Measurements from ENCODE around the gene GALNT18.

GALNT18 gene

DNA sequence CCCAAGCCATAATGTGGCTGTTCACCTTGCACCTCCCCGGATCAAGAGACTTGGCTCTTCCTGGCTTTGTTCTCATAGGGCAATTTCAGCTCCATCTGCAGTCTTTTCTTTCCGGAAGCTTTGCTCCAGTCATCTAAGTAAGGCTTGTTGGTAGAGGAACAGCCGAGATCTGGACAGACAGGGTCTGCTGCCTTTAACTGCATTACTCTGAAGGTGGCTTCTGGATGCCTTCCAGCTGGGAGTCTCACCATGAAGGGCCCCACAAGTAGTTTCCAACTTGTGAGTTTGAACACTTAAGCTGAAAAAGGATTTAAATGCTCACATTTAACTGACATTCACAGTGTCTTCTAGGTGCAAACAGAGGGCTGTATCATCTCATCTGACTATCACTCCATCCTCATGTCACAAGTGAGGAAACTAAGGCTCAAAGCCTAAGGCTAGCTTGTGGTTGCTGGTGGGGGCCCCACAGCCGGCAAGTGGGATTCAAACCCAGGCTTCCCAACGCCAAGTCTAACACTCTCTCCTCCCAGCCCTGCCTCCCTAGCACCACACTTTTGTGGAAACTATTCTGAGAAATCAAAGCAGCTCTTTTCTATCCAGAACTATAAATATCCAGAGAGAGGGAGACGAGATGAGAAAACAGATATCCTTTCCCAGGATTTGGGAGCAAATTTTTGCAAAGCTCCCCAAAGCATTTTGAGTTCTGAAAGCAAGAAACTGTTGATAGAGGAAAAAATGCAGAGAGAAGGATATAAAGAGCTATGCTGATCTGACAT is 58.4 kb downstream of the GALNT18 start:
- Histone ChIP-seq H3K9ac (ENCODE audit: low read depth, low read length) (no peak overlapping the region), H3K27ac (ENCODE audit: low read depth, low read length) (no peak overlapping the region), H3K4me1 (ENCODE audit: control insufficient read depth, insufficient read depth, low read length) (no peaks in the 10 kb centered on the region), H3K27me3 (ENCODE audit: control insufficient read depth, insufficient read depth, low read length) (no peaks in the 10 kb centered on the region), H3K36me3 (ENCODE audit: control insufficient read depth, insufficient read depth, low read length) (no peaks in the 10 kb centered on the region), H3K4me3 (ENCODE audit: low read depth, low read length) (no peak overlapping the region), H3K9me3 (ENCODE audit: control insufficient read depth, insufficient read depth, low read length) (no peaks in the 10 kb centered on the region)

DNA sequence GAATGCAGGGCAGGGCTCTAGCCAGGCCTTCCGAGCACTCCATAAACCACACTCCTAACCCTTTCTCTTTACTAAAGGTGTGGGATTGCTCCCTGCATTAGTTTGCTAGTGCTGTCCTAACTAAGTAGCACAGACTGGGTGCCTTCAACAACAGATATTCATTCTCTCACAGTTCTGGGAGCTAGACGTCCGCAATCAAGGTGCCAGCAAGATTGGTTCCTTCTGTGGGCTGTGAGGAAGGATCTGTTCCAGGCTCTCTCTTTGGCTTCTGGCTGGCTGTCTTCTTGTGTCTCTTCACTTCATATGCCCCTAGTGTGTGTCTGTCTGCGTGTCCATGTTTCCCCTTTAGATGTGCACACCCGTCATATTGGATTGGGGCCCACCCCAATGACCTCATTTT is 59.8 kb downstream of the GALNT18 start:
- Histone ChIP-seq H3K36me3 (ENCODE audit: control insufficient read depth, insufficient read depth, low read length) (no peaks in the 10 kb centered on the region), H3K9me3 (ENCODE audit: control insufficient read depth, insufficient read depth, low read length) (no peaks in the 10 kb centered on the region), H3K27me3 (ENCODE audit: control insufficient read depth, insufficient read depth, low read length) (no peaks in the 10 kb centered on the region), H3K4me1 (ENCODE audit: control insufficient read depth, insufficient read depth, low read length) (no peaks in the 10 kb centered on the region), H3K9ac (ENCODE audit: low read depth, low read length) (no peak overlapping the region), H3K27ac (ENCODE audit: low read depth, low read length) (no peak overlapping the region), H3K4me3 (ENCODE audit: low read depth, low read length) (no peak overlapping the region)

DNA sequence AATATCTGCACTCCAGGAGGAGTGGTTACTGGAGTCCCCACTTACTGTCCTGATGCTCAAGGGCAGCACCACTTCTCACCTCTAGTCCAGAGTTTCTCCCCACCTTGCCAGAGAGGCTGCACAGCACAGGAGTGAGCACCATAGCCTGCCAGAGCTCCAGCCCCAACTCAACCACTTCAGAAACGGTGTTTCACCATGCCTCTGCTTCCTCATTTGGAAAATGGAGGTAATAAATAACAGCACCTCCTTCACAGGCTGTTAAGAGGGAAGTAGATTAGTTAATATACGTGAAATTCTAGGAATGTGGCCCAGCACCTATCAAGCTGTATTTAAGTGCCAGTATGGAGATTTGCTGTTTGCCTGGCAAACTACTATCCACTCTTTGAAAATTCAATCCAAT is 63.0 kb downstream of the GALNT18 start:
- no peak overlapping the region for H3K9ac ChIP-seq (ENCODE audit: low read depth, low read length)
- no peak overlapping the region for H3K4me3 ChIP-seq (ENCODE audit: low read depth, low read length)
- H3K27me3 ChIP-seq (ENCODE audit: control insufficient read depth, insufficient read depth, low read length), result no peaks in the 10 kb centered on the region
- no peaks in the 10 kb centered on the region for H3K4me1 ChIP-seq (ENCODE audit: control insufficient read depth, insufficient read depth, low read length)
- H3K27ac ChIP-seq (ENCODE audit: low read depth, low read length), result no peak overlapping the region
- no peaks in the 10 kb centered on the region for H3K36me3 ChIP-seq (ENCODE audit: control insufficient read depth, insufficient read depth, low read length)
- no peaks in the 10 kb centered on the region for H3K9me3 ChIP-seq (ENCODE audit: control insufficient read depth, insufficient read depth, low read length)

DNA sequence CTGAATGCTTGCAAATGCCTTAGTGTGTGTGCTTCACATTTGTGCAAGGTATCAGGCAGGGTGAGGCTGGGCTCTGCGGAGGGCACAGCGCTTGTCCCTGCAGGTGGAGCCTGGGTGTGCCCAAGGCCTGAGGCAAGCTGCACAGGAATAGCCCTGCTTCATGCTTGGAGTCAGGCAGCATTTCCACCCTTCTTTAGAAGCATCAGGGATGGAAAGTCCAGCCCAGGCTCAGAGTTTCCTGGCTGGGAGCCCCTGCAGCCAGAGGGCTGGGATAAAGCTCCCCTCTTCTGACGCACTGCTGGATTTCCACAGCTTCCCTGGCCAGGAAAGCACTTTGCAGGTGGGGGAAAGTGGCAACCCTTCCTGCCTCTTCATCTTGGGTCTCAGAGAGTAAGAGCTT is 63.4 kb downstream of the GALNT18 start:
- no peaks in the 10 kb centered on the region for H3K27me3 ChIP-seq (ENCODE audit: control insufficient read depth, insufficient read depth, low read length)
- no peaks in the 10 kb centered on the region for H3K4me1 ChIP-seq (ENCODE audit: control insufficient read depth, insufficient read depth, low read length)
- no peak overlapping the region for H3K4me3 ChIP-seq (ENCODE audit: low read depth, low read length)
- H3K9me3 ChIP-seq (ENCODE audit: control insufficient read depth, insufficient read depth, low read length), result no peaks in the 10 kb centered on the region
- no peak overlapping the region for H3K27ac ChIP-seq (ENCODE audit: low read depth, low read length)
- H3K9ac ChIP-seq (ENCODE audit: low read depth, low read length), result no peak overlapping the region
- no peaks in the 10 kb centered on the region for H3K36me3 ChIP-seq (ENCODE audit: control insufficient read depth, insufficient read depth, low read length)

DNA sequence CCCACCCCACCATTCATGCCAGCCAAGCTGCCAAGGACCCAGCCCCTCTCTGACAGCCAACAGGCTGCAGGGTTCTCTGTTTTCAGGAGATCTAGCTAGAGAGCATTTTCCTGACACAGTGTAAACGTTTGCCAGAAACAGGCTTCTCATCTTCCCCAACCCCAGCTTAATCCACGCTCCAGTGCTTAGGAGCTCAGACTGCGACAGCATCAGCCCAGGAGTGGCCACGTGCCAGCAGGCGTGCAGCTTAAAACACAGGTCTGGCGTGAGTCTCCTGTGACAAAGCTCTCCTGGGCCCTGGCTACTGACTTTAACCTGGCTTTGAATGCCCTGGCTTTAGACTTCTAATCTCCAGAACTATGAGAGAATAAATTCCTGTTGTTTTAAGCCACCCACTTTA is 66.6 kb downstream of the GALNT18 start:
- Histone ChIP-seq H3K4me3 (ENCODE audit: low read depth, low read length) (no peak overlapping the region), H3K9me3 (ENCODE audit: control insufficient read depth, insufficient read depth, low read length) (no peaks in the 10 kb centered on the region), H3K9ac (ENCODE audit: low read depth, low read length) (no peak overlapping the region), H3K4me1 (ENCODE audit: control insufficient read depth, insufficient read depth, low read length) (no peaks in the 10 kb centered on the region), H3K36me3 (ENCODE audit: control insufficient read depth, insufficient read depth, low read length) (no peaks in the 10 kb centered on the region), H3K27ac (ENCODE audit: low read depth, low read length) (no peak overlapping the region), H3K27me3 (ENCODE audit: control insufficient read depth, insufficient read depth, low read length) (no peaks in the 10 kb centered on the region)

DNA sequence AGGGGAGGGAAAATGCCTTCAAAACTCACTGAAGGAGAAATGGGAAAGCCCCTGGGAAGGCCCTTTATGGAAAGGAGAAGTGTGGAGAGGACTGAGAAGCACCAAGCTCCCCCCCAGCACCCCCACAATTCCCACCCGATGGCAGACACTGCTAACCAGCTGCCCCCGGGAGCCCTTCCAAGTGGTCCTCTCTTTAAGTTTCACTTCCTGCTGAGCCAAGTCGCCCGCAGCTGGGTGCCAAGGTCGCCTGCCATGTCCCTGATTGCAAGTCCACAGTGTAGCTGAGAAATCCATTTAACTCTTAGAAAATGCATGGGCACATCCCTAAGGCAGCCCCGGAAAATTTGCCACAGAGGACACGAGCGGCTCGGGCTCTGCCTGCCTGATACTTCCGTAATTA is 68.2 kb downstream of the GALNT18 start:
- Histone ChIP-seq H3K9ac (ENCODE audit: low read depth, low read length) (no peak overlapping the region), H3K4me3 (ENCODE audit: low read depth, low read length) (no peak overlapping the region), H3K4me1 (ENCODE audit: control insufficient read depth, insufficient read depth, low read length) (no peaks in the 10 kb centered on the region), H3K27me3 (ENCODE audit: control insufficient read depth, insufficient read depth, low read length) (no peaks in the 10 kb centered on the region), H3K36me3 (ENCODE audit: control insufficient read depth, insufficient read depth, low read length) (no peaks in the 10 kb centered on the region), H3K27ac (ENCODE audit: low read depth, low read length) (no peak overlapping the region), H3K9me3 (ENCODE audit: control insufficient read depth, insufficient read depth, low read length) (no peaks in the 10 kb centered on the region)

DNA sequence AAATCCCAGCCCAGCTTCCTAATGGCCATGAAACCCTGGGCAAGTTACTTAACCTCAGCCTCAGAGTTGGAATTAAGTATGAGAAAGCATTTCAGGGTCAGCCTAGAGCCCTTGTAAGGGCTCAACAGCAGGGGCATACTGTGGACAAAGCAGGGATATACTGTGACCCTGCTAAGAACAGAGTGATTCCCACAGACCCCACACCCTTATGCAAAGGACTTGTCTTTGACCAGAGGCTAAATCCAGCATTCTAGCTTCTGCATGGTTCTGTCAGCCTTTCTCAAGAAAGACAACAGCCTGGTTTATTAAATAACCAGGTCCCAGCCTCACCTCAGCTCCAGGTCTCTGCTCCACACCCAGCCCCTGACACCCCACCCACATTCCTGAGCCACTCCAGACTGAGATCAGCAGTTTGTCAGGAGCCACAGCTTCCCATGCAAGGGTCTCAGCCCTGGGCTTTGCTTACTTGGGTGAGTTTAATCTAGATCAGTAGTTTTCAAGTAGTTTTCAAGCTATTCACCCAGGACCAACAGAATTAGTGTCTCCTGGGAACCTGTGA is 69.2 kb downstream of the GALNT18 start:
- H3K36me3 ChIP-seq (ENCODE audit: control insufficient read depth, insufficient read depth, low read length), result no peaks in the 10 kb centered on the region
- no peak overlapping the region for H3K9ac ChIP-seq (ENCODE audit: low read depth, low read length)
- H3K27ac ChIP-seq (ENCODE audit: low read depth, low read length), result no peak overlapping the region
- H3K4me1 ChIP-seq (ENCODE audit: control insufficient read depth, insufficient read depth, low read length), result no peaks in the 10 kb centered on the region
- H3K27me3 ChIP-seq (ENCODE audit: control insufficient read depth, insufficient read depth, low read length), result no peaks in the 10 kb centered on the region
- H3K9me3 ChIP-seq (ENCODE audit: control insufficient read depth, insufficient read depth, low read length), result no peaks in the 10 kb centered on the region
- no peak overlapping the region for H3K4me3 ChIP-seq (ENCODE audit: low read depth, low read length)

DNA sequence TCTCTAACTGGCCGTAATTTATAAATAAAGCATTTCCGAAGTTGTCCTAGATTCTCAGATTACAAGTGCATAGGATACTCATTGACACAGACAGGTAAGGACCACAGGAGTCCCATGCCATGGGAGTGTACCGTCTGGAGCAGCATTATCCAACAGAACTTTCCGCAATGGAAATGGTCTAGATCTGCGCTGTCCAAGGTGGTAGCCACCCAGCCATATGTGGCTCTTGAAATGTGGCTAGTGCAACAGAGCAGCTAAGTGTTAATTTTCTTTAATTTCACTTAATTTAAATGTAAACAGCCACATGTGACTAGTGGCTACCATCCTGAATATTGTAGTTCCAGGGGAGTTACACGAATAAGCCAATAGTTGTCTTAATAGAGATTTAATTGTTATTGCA is 71.3 kb downstream of the GALNT18 start:
- Histone ChIP-seq H3K27me3 (ENCODE audit: control insufficient read depth, insufficient read depth, low read length) (no peaks in the 10 kb centered on the region), H3K9ac (ENCODE audit: low read depth, low read length) (no peak overlapping the region), H3K27ac (ENCODE audit: low read depth, low read length) (no peak overlapping the region), H3K9me3 (ENCODE audit: control insufficient read depth, insufficient read depth, low read length) (no peaks in the 10 kb centered on the region), H3K4me1 (ENCODE audit: control insufficient read depth, insufficient read depth, low read length) (peaks cover 8% of the 10 kb centered on the region), H3K4me3 (ENCODE audit: low read depth, low read length) (no peak overlapping the region), H3K36me3 (ENCODE audit: control insufficient read depth, insufficient read depth, low read length) (no peaks in the 10 kb centered on the region)

DNA sequence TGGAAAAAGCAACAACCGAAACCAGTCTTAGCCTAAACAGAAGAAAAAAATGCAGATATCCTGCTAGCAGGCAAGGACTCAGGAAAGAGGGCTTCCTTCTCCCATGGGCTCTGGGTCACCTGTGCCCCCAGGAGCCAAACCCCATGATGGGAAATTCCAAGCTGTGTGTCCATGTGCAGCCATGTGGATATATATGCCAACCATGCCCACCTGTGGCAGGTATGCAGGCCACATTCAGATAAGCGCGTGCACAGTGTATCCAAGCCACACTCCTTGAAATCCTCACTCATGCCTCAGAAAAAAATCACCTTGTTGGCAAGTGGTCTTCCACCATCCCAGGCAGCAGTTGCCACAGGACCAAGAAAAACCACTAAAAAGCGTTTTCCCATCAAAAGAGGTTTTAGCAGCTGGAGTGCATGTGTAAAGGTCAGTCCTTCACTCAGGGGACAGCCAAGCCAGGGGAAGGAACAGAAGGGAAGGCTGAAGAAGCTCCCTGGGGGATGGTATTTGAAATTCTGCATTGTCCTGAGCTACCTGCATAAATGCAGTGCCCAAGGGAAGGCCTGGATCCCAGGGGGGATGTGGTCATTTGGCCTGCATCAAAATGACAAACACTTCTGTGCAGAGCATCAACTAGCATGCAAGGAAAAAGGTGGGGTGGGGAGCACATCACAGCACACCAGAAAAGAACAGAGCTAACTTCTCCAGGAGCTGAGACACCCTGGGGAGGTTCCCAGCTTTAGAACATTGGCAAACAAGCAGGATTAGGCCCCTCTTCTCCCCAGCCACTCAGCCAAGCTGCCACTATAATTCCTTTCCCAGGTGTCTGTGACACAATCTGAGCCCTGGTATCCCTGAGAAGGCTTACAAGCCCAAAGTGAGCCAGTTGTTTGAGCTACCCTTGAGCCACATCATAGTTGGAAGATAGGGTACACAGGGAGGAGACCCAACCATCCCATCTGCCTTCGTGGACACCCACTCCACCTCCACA is 76.2 kb downstream of the GALNT18 start:
- no peak overlapping the region for H3K9ac ChIP-seq (ENCODE audit: low read depth, low read length)
- H3K4me3 ChIP-seq (ENCODE audit: low read depth, low read length), result no peak overlapping the region
- H3K4me1 ChIP-seq (ENCODE audit: control insufficient read depth, insufficient read depth, low read length), result peaks cover 13% of the 10 kb centered on the region
- H3K27me3 ChIP-seq (ENCODE audit: control insufficient read depth, insufficient read depth, low read length), result no peaks in the 10 kb centered on the region
- no peaks in the 10 kb centered on the region for H3K9me3 ChIP-seq (ENCODE audit: control insufficient read depth, insufficient read depth, low read length)
- no peaks in the 10 kb centered on the region for H3K36me3 ChIP-seq (ENCODE audit: control insufficient read depth, insufficient read depth, low read length)
- no peak overlapping the region for H3K27ac ChIP-seq (ENCODE audit: low read depth, low read length)

DNA sequence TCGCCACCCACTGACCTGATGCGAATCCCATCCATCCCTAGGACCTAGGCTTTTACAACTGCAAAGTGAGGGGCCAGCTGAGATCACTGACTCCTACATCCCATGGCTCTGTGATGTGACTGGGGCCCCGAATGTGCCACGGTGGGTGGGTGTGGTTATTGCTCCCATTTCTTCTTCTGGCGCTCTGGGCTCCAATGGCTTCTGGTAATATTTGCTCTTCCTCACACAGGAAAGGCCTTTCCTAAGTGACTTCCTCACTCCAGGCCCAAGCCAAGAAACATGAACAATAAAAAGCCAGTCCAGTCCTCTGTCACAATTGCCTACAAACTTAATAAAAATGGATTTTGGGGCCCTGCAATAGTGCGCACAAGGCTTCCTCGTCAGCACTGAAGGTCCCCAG is 78.1 kb downstream of the GALNT18 start:
- Histone ChIP-seq H3K27ac (ENCODE audit: low read depth, low read length) (no peak overlapping the region), H3K9ac (ENCODE audit: low read depth, low read length) (no peak overlapping the region), H3K9me3 (ENCODE audit: control insufficient read depth, insufficient read depth, low read length) (no peaks in the 10 kb centered on the region), H3K36me3 (ENCODE audit: control insufficient read depth, insufficient read depth, low read length) (no peaks in the 10 kb centered on the region), H3K4me1 (ENCODE audit: control insufficient read depth, insufficient read depth, low read length) (peaks cover 13% of the 10 kb centered on the region), H3K4me3 (ENCODE audit: low read depth, low read length) (no peak overlapping the region), H3K27me3 (ENCODE audit: control insufficient read depth, insufficient read depth, low read length) (no peaks in the 10 kb centered on the region)

DNA sequence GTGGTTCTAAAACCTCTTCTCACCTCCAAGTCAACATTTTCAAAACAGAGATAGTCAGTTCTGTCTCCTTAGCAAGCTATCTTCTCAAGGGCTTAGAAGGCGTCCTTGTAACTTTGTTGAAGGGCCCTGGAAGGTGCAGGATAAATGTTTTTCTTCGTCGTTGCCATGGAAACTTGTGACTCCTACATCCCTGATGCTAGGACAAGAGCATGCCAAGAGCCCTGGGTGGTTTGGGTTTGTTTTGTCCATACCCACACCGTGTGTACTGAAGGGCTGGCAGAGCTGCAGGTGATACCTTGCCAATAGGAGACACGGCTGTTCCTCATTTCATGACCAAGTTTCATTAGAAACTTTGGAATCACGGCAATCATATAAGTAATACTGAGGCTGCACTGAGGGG is 81.6 kb downstream of the GALNT18 start:
- Histone ChIP-seq H3K4me3 (ENCODE audit: low read depth, low read length) (no peak overlapping the region), H3K27ac (ENCODE audit: low read depth, low read length) (no peak overlapping the region), H3K4me1 (ENCODE audit: control insufficient read depth, insufficient read depth, low read length) (peaks cover under 1% of the 10 kb centered on the region), H3K36me3 (ENCODE audit: control insufficient read depth, insufficient read depth, low read length) (no peaks in the 10 kb centered on the region), H3K9me3 (ENCODE audit: control insufficient read depth, insufficient read depth, low read length) (no peaks in the 10 kb centered on the region), H3K9ac (ENCODE audit: low read depth, low read length) (no peak overlapping the region), H3K27me3 (ENCODE audit: control insufficient read depth, insufficient read depth, low read length) (no peaks in the 10 kb centered on the region)
